ENCODE measurements around the gene ZNF497.
"Not testable (repeated sequence)": the region's sequence is repeated elsewhere in the genome, so short reads cannot be mapped to it uniquely, and the experiment has no call there.

ZNF497 gene

DNA sequence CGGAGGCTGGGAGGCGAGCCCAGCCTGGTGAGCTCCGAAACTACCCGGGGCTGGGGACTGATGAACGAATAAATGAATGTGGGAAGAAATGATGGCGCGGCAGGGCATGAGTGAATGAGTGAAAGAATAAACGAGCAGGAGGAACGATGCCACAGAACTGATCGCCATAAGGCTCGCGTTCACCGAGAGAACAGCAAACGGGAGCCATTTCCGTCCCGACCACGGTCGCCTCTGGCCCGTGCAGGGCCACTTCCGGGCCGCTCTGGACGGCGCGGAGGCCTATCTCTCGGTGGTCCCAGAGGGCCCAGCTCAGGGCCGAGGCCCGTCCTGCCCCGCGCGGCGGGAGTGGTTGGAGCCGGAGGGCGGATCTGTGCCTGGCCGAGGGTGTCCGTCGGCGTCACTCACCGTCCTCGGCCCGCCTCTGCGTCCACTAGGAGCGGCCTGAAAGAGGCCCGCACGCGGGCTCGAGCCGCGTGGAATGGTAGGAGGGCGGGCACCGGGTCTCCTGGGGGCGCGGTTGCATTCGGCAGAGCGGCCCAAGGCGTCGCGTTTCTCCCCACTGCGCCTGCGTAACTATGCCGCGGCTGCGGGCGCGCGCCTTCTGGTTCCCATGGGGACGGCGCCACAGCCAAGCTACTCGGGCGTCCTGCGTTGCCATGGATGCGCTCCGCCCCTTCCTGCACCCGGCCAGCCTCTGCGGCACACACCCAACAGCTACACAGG, at the start of gene ZNF497:
TSS of gene ZNF497 (minus strand) at position 480 of the 723 bp plus-strand sequence. CDS start 5,116 bp downstream, outside the sequence.
- peak; percentile 99 for DNase-seq

DNA sequence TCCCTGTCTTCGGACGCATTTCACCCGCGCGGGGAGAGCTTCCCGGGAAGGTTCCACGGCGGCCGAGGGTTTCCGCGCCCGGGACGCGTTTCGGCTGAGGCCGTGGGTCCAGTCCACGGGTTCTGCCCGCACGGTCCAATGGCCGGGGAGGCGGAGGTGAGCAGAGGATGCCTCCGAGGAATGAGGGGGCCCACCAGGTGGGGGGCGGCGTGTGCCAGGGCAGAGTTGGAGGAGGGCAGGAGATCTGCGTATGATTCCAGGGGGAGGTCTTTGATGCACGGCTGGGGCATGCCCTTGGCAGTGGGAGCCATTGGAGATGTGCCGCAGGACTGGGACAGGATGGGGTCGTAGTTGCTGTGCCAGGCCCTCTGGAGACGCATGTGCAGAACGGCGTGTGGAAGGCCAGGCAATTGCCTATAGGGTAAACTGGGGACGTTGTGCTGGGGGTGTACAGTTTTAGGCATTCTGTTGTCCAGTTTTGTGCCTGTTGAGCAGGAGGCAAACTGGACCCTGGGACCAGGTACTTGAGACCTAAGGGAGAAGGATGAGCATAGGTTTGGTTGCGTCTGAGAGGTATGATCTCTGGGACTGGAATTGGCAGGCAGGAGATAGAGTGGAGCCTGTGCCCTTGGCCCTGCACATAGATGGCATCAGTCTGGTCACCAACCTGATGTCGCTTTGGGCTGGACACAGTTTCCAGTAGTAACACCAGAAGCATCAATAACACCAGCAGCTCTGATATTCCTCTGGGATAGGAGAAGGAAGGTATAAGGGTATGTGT, 46.6 kb upstream of the ZNF497 start:
- DNase-seq: peak; percentile 65

DNA sequence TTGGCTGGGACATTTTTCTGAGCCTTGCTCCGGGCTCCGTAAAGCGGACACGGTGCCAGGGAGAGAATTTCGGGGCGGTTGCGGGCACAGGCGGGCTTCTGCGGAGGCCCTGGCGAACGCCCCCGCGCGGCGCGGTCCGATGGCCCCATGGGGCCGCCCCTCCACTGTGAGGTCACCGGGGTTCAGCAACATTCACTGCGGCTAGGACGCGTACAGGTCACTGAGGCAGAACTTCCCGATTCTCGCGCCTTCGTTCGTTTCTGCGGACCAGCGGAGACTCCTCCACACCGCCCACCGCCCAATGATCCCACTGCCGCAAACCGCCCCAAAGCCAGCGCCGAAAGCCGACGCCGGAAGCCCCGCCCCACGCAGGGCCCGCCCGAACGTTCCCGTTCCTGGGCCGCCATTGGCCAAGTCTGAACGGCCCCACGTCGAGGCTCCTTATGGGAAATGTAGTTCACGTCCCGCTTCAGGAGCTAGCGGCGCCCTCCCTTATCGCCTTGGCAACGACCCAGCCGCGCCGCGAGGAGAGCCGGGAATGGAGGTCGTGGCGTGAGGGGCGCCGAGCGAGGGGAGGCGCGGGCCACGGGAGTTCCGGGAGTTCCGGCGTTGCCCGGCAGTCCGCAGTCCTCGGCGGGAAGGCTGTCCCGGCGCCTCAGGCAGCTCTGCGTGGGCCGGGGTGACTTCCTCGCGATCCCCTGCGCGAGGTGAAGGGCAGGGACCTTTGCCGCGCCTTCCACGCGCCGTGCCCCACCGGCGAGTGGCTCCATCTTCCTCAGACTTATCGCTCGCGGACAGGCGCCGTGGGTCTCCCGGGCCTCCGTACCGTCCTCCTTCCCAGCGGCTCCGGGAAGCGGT, 45.8 kb upstream of the ZNF497 start, which contains the start of gene ZNF584:
TSS of gene ZNF584 (plus strand) at position 498 of the 858 bp plus-strand sequence. CDS start 499 bp downstream, outside the sequence.
- DNase-seq: peak; percentile 98

DNA sequence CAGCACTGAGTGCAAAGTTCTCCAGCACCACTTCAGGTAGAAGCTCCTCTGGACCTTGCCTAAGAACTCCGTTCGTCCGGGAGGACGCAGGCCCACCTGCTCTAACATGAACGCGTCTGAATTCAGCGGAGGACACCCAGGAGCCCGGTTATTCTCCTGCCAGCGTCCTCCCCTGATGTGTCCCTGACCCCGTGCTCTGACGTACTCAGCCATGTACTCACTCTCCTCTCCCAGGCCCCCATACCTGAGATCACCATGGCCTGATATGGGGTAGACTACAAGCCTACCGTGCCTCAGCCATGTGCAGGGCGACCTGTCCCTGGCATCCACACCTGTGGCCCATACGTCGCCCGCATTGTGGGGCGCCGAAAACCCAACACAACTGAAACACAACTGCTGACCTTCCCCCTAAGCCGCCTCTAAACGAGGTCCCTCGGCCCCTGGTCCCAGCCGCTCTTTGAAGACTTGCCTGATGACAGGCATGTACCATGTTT, 45.2 kb upstream of the ZNF497 start:
- DNase-seq: no peak

DNA sequence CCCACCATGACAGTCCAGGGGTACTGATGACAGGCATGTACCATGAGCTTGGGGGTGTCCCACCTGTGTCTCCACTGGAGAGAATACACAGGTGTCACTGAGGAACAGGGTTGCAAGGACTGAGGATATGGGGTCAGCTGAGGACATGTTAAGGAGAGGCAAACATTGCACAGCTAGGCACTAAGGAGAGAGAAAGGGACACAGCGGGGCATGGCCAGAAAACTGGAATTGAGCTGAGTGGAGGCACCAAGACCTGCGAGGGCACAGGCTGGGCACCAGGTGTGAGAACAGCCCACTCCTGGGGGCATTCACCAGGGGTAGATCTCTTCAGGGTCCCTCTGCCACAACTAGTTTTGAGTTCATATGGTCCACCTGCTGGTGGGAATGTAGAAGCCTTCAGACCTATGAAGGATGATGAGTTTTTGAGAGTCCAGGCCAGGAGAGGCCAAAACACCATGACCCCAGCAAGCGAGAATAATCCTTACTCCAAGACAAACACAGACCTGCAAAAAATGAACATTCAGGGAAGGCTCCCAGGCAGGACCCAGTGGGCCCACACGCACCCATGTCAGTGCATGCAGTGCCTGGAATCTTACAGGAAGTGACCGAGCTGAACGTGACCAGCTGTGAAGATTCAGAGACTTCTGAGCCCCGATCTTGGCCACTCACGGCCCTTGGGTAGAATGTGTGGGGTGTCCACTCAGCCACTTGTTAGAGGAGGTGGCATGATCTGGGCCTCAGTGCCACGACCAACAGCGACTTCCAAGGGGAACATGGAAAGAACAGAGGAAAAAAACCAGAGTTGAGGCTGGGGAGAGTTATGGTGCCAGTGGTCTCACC, 44.5 kb upstream of the ZNF497 start:
- no peak for DNase-seq

DNA sequence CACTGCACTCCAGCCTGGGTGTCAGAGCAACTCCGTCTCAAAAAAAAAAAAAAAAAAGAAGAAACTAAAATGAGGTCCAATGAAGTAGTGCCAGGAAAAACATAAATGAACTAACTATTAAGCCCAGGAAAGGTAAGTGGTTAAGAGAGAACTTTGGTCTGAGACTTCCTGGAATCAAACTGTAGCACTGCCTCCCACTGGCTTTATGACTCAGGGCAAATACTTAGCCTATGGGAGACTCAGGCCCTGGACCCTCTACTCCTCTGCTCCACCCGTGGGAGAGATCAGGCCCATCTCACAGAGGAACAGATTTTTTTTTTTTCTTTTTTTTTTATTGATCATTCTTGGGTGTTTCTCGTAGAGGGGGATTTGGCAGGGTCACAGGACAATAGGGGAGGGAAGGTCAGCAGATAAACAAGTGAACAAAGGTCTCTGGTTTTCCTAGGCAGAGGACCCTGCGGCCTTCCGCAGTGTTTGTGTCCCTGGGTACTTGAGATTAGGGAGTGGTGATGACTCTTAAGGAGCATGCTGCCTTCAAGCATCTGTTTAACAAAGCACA, 41.4 kb upstream of the ZNF497 start:
- not testable (repeated sequence) for DNase-seq

DNA sequence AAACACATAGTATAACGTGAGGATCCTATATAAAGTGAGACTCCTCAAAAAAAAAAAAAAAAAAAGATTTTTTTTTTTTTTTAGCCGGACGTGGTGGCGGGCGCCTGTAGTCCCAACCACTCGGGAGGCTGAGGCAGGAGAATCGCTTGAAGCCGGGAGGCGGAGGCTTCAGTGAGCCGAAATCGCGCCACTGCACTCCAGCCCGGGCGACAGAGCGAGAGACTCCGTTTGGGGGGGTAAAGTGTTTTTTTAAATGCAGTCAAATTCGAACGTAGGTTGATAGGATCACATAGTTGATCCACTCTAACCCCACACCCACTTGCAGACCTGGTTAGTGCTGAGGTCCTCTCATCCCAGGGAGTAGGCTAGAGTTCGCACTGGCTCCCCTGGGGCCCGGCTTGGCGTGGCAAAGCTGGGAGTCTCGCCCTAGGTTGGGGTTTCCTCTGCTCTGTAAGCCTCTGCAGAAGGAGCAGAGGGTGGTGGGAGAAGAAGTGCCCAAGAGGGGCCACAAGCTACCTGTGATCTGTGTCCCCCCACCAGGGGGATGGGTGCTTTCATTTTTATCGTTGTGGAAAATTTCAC, 39.4 kb upstream of the ZNF497 start:
- no peak for DNase-seq

DNA sequence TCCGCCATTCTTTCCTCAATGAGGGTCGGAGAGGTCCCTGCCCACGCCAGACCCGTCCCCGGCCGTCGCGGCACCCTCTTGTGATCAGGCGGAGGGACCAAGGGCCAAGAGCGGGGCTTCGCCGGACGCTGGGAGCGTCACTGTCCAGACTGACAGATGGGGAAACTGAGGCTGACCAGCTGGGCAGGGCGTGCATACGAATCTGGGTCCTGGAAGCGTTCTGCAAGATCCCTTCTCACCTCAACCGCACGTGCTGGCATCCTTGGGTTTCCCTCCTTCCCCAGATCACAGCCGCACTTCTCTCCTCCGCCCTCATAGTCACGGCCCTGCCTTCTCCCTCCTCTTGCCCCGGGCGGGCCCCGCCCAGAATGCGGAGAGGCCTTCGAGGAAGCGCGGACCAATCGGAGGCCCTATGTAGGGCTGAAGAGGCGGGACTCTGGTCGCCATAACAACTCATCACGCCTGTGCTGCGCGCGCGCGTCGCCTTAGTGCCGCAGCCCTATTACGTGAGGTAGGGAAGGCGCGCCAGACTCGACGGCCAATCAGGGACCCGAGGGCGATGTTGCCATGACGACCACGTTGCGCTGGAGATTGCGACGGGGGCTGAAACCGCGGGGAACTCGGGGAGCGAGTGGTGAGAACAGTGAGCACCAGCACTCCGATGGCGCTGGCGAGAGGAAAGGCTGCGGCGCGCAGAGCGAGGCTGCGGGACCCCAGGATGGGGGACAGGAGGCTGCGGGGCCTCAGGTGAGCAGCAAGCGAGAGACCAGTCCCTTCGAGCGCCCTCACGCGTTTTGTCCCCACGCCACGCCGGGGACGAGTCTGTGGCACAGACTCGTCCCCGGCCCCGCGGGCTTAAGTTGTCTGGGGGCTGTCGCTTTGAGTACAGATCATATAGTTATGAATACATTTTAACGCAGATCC, 38.6 kb upstream of the ZNF497 start:
- peak; percentile 100 for DNase-seq

DNA sequence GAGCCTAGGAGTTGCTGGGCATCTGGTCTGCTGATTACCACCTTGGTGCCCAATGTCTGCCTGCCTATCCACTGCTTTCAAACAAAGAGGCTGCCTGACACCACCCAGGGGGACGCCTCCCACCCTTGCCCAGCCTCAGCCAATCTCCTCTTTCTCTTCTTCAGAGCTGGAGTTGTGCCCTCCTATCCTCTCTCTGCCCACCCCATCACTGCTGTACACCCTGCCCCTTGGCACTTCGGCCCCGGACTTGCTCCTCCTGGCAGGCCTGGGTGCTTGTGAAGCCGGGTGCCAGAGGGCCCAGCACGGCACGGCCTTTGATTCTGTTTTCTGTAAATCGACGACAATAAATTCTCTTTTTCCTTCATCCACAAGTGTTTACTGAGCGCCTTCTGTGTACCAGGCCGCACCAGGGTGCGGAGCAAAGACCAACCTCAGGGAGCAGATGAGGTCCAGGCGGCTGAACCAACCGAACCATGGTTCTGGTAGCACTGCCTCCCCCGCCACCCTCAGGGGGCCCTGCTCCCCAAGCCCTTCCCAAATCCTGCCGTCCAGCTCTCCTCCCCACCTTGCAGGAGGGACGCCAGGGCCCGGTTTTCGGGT, 37.9 kb upstream of the ZNF497 start:
- DNase-seq: no peak

DNA sequence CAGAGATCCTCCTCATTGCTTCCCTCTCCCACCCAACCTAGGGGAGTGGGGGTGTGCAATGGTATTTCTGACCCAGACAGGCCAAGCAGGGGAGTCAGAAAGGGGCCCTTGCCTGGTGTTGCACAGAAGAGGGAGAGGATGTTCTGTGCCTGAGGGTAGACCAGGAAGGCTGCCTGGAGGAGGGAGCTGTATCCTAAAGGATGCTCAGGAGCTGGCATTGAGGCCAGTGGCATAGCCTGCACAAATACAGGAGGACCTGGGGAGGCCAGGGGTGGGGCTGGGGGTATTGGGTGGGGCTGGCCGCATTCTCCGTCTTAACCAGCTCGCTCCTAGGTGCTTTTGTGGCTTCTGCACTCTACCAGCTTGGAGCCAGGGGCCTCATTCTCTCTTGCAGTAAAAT, 37.4 kb upstream of the ZNF497 start:
- DNase-seq: no peak

DNA sequence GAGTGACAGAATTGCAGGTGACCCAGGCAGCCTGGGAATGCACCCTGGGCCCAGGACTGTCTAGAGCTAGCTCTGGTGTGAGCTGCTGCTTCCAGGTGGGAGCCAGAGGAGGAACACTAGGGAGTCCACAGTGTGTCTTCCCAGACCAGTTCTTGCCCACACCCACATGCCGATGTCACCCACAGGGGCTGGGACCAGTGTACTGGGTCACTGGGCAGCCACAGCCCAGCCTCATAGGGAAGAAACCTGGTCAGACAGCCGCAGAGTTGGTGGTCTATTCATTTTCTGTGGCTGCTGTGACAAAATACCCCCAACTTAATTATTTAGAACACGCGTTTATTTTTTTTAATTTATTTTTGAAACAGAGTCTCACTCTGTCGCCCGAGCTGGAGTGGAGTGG, 36.0 kb upstream of the ZNF497 start:
- no peak for DNase-seq

DNA sequence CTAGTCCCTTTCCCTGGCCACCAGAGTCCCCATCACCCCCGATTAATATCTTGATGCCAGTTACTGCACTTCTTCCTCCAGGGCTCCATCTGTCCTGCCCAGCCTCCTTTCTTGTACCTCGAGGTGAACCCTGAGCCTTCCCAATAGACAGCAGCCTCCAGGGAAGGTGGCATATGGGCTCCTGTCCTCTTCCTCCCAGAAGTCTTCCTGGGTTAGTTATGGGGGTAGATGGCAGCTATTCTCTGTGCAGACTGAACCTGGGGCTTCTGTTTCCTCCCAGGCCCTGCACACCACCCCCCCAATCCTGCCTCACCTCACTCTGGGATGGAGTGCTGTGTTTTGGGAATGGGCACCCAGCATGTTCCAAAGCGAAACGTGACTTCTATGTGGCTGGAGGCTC, 35.5 kb upstream of the ZNF497 start:
- DNase-seq: no peak

DNA sequence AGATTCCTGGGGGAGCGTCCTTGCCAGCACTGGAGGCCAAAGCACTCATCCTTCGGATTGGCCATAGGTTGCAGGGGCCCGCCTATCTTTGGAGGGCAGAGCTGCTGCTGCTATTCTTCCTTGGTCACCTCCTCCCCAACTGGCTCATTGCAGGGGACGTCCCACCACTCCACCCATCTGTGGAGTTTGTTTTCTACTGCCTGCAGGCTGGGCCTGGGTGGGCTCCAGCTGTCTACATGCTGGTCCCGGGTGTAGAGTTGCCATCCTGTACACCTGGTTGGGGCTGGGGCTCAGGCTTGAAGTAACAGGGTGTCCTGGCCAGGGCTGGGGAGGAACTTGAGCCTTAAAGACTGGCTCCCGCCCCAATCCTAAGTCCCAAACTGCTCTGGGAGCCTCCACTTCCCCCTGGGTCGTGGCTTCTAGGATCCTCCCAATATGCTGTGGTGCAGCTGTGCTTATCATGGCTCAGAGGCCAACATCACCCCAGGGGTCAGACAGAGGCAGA, 35.0 kb upstream of the ZNF497 start:
- DNase-seq: no peak

DNA sequence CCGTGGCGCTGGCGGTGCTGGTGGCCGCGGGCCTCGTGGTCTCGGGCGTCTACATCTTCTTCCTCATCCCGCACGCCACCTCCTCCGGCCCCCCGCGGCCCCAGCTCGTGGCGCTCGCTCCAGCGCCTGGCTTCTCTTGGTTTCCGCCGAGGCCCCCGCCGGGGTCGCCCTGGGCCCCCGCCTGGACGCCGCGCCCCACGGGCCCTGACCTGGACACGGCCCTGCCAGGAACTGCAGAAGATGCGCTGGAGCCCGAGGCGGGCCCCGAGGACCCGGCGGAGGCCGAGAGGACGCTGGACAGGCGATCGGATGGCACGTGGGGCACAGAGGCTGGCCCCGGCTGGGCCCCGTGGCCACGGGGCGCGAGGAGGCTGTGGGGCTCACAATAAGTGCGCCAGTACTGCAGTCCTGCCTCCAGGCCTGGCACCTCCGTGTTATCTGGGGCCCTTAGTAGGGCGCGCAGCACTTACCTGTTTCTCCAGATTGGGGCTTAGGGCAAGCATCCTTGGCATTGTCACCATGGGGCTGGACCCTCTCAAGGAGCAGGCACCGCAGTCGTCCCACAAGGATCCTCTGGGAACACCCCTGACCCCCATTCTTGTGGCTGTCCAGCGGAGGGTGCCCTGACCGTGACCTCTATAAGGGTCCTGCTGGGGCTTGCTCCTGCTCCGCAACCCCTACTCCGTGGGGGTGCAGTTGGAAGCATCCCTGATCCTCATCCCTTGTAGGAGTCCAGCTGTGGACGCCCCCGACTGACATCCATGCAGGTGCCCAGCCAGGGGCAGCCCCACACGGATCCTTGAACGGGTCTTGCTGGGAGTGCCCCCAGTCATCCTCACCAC, 34.4 kb upstream of the ZNF497 start:
- DNase-seq: no peak

DNA sequence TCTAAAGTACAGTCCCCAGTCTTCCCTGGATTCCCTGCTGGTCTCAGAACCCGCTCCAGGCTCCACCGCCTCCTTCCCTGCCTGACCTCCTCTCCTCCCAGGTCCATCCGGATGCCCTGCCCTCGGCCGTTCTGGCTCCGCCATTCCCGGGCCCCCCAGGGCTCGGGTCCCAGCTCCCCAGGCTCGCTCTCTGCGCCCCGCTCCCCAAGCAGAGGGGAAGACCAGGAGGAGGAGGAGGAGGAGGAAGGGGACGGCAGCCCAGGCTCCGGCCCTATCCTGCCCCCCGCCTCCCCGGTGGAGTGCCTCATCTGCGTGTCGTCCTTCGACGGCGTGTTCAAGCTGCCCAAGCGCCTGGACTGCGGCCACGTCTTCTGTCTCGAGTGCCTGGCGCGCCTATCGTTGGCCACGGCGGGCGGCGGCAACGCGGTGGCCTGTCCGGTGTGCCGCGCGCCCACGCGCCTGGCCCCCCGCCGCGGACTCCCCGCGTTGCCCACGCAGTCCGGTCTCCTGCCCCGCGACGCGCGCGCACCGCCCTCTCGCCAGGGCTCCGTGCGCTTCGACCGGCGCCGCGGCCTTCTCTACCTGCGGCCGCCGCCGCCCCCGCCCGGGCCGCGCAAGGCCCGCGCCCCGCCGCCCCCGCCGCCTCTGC, 33.6 kb upstream of the ZNF497 start:
- DNase-seq: no peak

DNA sequence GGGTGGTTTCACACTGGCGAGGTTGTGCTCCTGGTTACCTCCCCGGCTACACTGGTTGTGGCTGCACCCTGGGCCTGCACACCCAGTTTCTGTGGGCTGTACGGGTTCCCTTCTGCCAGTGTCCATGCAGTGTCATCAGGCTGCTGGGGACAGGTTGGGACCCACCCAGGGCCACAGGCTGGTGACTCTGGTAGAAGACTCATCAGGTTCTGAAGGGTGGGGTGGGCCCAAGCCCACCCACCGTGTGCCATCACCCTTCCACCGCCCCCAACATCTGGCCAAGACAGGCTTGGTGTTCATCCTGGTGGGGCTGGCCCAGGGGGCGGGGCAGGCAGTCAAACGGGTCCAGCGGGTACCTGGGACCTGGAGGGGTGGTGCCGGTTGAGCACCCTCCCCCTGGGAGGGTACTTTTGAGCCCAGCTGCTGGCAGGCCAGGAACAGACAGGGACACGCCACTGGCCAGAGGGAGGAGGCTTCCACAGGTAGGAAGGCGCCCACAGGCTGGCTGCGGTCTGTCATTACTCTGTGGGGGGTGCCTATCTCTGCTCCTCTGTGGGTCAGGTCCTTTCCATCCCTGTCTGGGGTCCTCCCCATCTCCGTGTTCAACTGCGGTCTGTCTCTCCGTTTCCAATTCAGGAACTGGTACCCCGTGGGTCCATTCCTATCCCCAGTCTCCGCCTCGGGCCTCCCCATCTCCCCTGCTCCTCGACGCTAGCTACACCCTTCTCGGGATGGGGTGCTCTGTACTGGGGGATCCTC, 32.8 kb upstream of the ZNF497 start, which contains the start of gene RNF225:
TSS of gene RNF225 (plus strand) at position 437 of the 759 bp plus-strand sequence. CDS start 434 bp downstream, outside the sequence.
- no peak for DNase-seq

DNA sequence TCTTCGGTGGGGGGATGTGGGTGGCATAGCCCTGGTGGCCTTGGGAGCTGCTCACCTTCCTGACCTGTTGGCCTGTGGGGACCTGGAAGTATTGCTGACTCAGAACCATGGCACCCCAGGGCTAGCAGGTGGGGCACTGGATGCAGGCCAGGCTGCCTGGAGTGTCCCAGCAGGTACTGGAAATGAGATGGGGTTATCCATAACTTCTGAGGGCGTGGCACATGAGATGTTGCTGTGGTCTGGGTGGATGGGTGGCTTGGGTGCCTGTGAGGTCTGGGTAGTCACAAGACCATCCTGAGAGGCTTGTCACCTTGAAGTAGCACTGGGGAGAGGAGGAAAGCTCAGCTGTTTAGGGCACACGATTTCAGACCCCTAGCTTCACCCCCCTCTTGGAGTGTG, 32.3 kb upstream of the ZNF497 start:
- no peak for DNase-seq
